Lower leg skin (tissue), 3 donors: ENCODE results near the gene SLAIN2.

Experiments
- CTCF ChIP-seq, 3 donors: fragments of 450-650 bp; IDR thresholded peaks; one replicate each; pipeline ENCODE4 v1.5.1; 2016; ENCODE audit warnings: antibody characterized with exemption in 3 of 3, mild to moderate bottlenecking in 3 of 3, moderate library complexity in 2 of 3
- POLR2A ChIP-seq, 2 donors: fragments of 450-650 bp; IDR thresholded peaks; one replicate each; pipeline ENCODE4 v1.6.1; 2016 to 2017; ENCODE audit warnings: antibody characterized with exemption in 2 of 2, mild to moderate bottlenecking in 1 of 2, moderate library complexity in 1 of 2

- TF ChIP-seq CTCF (IDR thresholded peaks at IDR 0.05) (no peak), POLR2A (IDR thresholded peaks at IDR 0.05) (no peak)
Measured at GRCh38 chr4:48368389-48368788, 27.1 kb downstream of the SLAIN2 start.
